Ureter (tissue), 1 donor: ENCODE data around the gene SLC26A4. TPM values are rescaled to one million over a fixed set of nuclear protein-coding genes. Genes with fewer than 3 reads are reported as not detected.

Source experiments
- DNase-seq: peaks from one replicate; pipeline ENCODE4 v3.0.0-alpha.2; 2020; ENCODE audit warnings: low spot score
- total RNA-seq: library from RNA; stranded (reverse); gene quantifications from one replicate; pipeline ENCODE4 v1.2.4, GENCODE V29; 2023
- donor health status: DM: yes; HTN: yes; CAD: no.

Gene SLC26A4
- total RNA-seq, 1 donor from 2014 or later = 1.4 TPM

DNA sequence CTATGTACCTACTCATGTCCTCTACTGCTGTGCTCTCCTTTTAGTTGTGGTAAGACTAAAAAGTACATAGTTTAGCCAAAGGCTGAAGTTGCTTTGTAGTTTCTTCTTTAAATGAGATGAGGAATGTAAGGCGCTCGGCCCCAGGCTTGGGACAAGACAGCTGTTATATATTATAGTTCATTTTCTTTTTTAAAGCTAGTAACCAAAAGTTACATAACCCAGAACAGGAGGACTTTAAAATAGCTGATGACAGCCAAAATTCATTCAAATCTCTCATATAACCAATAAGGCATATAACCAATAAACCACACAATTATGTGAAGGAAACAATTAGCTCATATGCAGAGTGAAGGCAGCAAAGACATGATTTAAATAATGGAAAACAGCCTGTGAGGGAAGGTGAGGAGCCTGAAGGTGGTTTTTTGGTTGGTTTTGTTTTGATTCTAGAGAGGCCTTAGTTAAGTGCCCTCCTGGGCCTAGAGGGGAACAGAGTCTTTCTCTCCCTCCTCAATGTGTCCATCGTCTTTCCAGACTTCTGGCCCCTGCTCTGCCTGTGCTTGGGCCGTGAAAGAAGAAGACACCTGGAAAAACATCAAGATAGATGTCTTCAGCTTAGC, 35.8 kb downstream of the SLC26A4 start:
- DNase-seq = no peak

- DNase-seq = no peak
Measured at GRCh38 chr7:107697321-107698049, 36.9 kb downstream of the SLC26A4 start.

GRCh38 chr7:107700570-107700969, 39.9 kb downstream of the SLC26A4 start:
- DNase-seq = no peak

DNA sequence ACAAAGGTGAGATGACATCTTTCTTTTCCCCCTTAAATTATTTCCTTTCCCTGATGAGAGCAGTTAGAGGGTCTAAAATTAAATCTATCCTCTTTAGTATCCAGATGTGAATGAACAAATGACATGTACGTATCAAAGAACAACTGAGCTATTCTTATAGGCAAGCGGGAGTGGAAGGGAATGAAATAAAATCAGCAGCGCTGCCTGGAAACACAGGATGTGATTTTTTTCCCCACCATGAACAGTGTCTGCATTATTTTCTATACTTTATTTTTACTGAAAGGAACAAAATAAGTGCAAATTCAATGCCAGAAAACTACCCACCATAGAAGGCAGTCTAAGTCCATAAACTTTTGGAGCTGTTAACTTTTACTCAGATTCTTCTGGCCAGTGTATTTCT, 40.6 kb downstream of the SLC26A4 start:
- DNase-seq = no peak

DNA sequence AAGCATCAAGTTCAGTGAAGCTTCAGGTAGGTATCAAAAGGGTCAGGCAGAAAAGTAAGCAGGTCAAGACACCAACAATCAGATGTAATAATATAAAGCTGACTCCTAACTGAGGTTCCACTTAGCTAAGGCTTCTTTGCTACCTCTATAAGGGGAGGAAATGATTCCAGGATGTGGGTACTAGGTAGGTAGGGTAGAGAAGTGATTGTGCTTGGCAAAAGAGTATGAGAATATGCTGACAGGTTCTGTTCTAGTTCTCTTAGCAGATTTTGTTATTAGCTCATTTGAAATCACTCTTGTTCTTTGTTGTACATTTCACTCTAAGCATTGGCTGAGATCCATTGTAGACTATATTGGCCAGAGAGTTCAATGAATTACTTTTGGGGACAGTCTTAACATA, 42.6 kb downstream of the SLC26A4 start:
- no peak for DNase-seq

GRCh38 chr7:107703872-107704271, 43.2 kb downstream of the SLC26A4 start:
- no peak for DNase-seq

GRCh38 chr7:107708956-107709355, 48.3 kb downstream of the SLC26A4 start:
- DNase-seq = no peak

DNA sequence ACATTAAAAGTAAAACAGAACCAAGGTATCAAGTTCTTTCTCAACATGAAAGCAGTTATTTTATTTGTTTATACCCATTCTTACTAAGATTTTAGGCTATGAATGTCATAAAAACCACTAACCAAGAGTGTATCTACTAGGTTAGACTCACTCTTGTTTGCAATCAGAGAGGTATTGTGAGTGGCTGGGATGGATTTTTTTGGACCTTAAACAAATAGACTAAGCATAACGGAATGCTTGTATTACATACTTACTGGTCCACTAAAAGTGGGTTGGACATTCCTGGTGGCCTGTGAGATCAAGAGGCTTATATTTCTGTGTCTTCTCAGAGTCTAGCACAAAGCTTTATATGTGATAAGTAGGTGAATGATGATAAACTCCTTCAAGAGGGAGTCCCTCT, 50.7 kb downstream of the SLC26A4 start:
- DNase-seq = no peak

DNA sequence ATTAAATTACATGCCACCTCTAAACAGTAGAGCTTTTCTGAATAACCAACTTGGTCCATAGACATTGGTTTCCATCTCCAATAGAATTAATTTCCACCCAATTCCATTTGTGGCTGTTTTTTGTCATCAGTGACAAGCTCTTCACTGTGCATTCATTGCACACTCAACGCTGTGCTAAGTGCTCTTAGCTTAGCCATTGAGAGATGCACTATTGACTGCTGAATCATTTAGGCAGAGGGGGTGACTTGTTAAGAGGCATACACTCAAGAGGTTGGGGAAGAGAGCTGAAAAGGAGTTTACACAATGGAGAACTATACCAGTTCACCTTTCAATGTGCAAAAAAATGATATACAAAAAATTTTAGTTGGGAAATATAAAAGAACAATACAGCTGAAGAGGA, 51.4 kb downstream of the SLC26A4 start:
- DNase-seq = no peak

DNA sequence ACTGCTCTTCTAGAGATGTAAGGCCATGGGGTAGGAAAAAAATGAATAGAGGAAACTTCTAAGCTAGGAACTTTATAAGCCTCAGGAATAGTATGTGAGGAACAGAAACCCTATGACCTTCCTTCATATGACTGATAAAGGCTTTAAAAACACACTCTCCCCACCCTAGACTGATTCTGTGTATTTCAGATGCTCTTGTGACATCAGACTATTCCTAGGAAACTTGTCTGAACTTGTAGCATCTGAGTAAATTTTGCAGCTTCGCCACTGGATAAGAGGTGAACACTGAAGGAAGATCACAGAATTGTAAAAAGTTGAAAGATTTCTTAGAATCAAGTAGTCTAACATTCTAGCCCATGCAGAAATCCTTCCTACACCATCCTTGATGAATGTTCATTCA, 52.3 kb downstream of the SLC26A4 start:
- DNase-seq = no peak

DNA sequence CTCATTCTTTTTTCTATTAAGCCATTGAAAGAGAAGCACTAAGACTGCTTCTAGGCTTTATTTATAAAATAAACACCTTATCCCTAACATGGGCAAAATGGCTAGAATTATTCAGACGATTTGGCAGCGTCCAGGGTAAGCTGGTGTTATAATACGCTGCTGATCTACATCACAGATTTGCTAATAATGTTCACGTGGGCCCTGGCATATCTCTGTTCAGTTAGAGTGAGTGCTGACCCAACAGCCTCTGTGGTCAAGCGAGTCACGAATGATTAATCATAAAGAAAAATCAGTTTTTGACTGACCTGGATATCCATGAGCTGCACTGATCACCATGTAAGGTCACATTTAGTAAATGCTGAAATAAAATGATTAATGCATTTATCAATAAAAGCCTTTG, 54.9 kb downstream of the SLC26A4 start:
- DNase-seq = no peak

GRCh38 chr7:107718456-107719193, 58.0 kb downstream of the SLC26A4 start:
- no peak for DNase-seq

DNA sequence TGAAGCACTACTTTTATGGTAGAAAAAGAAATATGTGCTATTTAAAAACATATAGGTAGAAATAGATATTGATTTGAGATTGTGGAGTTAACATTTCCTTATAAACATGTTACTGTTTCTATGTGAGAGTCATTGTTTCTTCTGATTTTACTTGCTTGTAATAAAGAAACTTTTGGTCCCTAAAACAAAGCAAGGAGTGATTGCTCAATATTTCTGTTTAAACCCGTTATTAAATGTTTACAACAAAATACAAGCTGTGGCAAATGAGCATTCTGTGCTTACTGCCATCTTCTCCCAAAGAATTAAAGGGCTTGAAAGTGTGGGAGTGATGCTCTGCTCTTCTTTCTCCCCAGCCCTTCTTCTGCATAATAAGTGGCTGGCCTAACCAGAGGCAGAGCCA, 60.7 kb downstream of the SLC26A4 start:
- DNase-seq = no peak

GRCh38 chr7:107723255-107723654, 62.6 kb downstream of the SLC26A4 start:
- no peak for DNase-seq

DNA sequence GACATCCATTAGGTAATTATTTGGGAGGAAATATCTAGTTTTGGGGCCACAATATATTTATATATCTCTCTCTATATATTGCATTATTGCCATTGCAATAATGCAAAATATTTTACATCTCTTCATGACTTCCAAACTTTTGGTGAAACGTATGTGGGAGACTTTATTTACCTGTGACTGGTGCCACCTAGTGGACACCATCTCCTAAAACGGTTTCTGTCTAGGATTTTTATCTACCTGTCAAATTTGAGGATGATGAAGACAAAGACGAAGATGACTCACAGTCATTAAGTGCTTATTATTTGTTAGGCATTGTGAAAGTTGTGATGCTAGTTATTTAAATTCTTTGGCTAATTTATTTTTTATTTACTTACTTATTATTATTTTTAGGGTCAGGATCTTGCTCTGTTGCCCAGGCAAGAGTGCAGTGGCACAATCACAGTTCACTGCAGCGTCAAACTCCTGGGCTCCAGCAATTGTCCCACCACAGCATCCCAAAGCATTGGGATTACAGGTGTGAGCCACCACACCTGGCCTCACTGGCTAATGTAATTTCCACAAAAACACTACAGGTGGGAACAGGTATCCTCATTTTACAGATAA, 64.6 kb downstream of the SLC26A4 start:
- DNase-seq = no peak

GRCh38 chr7:107726356-107727130, 65.9 kb downstream of the SLC26A4 start:
- DNase-seq = no peak

GRCh38 chr7:107728276-107728675, 67.6 kb downstream of the SLC26A4 start:
- no peak for DNase-seq

DNA sequence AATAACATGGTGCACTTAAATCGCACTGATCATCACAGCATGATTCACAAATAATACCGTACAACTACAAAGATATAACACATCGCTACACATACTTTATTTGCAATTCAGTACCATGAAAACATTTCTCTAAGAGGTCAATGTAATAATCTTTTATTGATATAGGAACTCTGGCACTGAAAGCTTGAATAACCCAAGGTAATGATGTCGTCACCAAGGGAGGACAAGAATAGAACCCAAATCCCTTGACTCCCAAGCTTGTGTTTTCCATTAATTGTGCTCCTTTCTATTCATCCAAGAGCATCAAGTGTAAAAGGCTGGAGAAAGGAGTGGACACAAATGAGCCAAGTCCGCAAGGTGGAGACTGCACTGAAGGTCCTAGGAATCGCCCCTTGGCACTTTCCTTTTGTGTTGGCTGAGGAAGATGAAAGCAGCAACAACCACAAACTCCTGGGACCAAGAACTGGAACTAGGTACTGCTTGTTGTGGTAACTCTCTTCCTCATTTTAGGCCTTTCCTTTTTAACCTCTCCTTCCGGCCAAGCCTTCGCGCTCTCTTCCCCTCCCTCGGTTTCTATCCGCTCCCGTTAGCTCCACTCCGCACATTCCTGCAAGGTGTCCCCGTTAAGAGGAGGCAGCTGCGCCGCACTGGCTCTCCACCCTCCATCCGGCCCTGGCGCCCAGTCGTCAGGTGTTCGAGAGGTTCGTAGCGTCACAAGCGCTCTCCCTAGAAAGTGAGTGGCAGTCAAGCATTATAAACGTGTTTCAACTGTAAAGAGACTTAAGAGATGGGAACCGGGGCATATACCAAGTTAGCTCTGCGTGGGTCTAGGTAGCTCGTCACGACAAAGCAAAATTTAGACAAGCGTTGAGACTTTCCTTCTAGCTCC, 82.3 kb downstream of the SLC26A4 start:
- peak; percentile 57 for DNase-seq

- DNase-seq = peak; percentile 97
Measured at GRCh38 chr7:107743567-107744344, 83.1 kb downstream of the SLC26A4 start, which contains the start of gene CBLL1. Gene CBLL1 (plus strand): TSS chr7:107744142. CDS start chr7:107744164, 22 bp downstream.

DNA sequence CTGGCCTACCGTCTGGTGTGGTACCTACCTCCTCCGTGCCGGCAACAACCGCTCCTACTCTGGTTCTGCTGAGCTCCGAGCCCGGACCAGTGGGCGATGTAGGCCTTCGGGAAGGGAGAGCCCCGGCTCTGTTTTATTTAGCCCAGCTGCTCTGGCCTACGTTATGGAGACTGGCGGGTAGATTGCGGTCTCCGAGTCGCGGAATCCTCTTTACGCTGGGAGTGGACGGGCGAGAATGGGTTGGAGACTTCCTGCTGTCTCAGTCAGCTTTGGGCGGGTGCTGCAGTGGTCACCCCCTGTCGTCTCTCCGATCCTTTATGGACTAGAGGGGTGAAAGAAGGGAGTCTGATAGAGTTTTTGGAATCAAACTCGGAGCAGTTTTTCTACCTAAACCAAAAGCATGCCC, 83.7 kb downstream of the SLC26A4 start:
- DNase-seq = no peak
